Measurements from ENCODE around the gene JADE1.

Gene JADE1

GRCh38 chr4:128810871-128811570 lies 1.5 kb downstream of the JADE1 start:
- DNase-seq (ENCODE audit: low read depth), result peak; percentile 72

GRCh38 chr4:128811571-128812441 lies 2.3 kb downstream of the JADE1 start:
- DNase-seq (ENCODE audit: low read depth), result peak; percentile 70

GRCh38 chr4:128812442-128813235 lies 3.1 kb downstream of the JADE1 start:
- DNase-seq (ENCODE audit: low read depth), result no peak

- no peak for DNase-seq (ENCODE audit: low read depth)
Measured at GRCh38 chr4:128813965-128814364, 4.5 kb downstream of the JADE1 start.

GRCh38 chr4:128818442-128818841 lies 8.9 kb downstream of the JADE1 start:
- DNase-seq (ENCODE audit: low read depth), result no peak

GRCh38 chr4:128819082-128819742 lies 9.7 kb downstream of the JADE1 start:
- DNase-seq (ENCODE audit: low read depth), result no peak

GRCh38 chr4:128820671-128821070 lies 11.2 kb downstream of the JADE1 start:
- no peak for DNase-seq (ENCODE audit: low read depth)

GRCh38 chr4:128821151-128821550 lies 11.7 kb downstream of the JADE1 start:
- no peak for DNase-seq (ENCODE audit: low read depth)

GRCh38 chr4:128823025-128823661 lies 13.6 kb downstream of the JADE1 start:
- DNase-seq (ENCODE audit: low read depth), result no peak

GRCh38 chr4:128825226-128825625 lies 15.7 kb downstream of the JADE1 start:
- DNase-seq (ENCODE audit: low read depth), result no peak

GRCh38 chr4:128827296-128827695 lies 17.8 kb downstream of the JADE1 start:
- DNase-seq (ENCODE audit: low read depth), result no peak

- no peak for DNase-seq (ENCODE audit: low read depth)
Measured at GRCh38 chr4:128830906-128831503, 21.5 kb downstream of the JADE1 start.

GRCh38 chr4:128831531-128832242 lies 22.2 kb downstream of the JADE1 start:
- DNase-seq (ENCODE audit: low read depth), result no peak

- DNase-seq (ENCODE audit: low read depth), result no peak
Measured at GRCh38 chr4:128832243-128832625, 22.7 kb downstream of the JADE1 start.

- DNase-seq (ENCODE audit: low read depth), result no peak
Measured at GRCh38 chr4:128835498-128836222, 26.2 kb downstream of the JADE1 start.

- DNase-seq (ENCODE audit: low read depth), result no peak
Measured at GRCh38 chr4:128837198-128837597, 27.7 kb downstream of the JADE1 start.

- no peak for DNase-seq (ENCODE audit: low read depth)
Measured at GRCh38 chr4:128837679-128838078, 28.2 kb downstream of the JADE1 start.

GRCh38 chr4:128840711-128841318 lies 31.3 kb downstream of the JADE1 start:
- no peak for DNase-seq (ENCODE audit: low read depth)

- DNase-seq (ENCODE audit: low read depth), result no peak
Measured at GRCh38 chr4:128841402-128841801, 31.9 kb downstream of the JADE1 start.
